HuH-7.5 (cell line): ENCODE results near the gene TRMU.
A peak's percentile ranks its signal among the peaks of the same experiment; 100 is the strongest.
"Not testable (repeated sequence)": the region's sequence is repeated elsewhere in the genome, so short reads cannot be mapped to it uniquely, and the experiment has no call there.

ENCODE experiments used
- DNase-seq: peaks from one replicate; pipeline ENCODE4 v3.0.0; 2011; ENCODE audit warnings: low spot score

Gene TRMU

GRCh38 chr22:46387748-46388147 lies 52.2 kb downstream of the TRMU start:
- DNase-seq, result no peak

- DNase-seq, result no peak
These were observed 53.1 kb downstream of the TRMU start for GRCh38 chr22:46388647-46389046.

- no peak for DNase-seq
These were observed 53.6 kb downstream of the TRMU start for GRCh38 chr22:46389081-46389480.

- DNase-seq, result no peak
These were observed 54.7 kb downstream of the TRMU start for GRCh38 chr22:46390105-46390651.

- peak; percentile 70 for DNase-seq
These were observed 55.3 kb downstream of the TRMU start for GRCh38 chr22:46390652-46391301.

GRCh38 chr22:46391486-46392136 lies 56.1 kb downstream of the TRMU start:
- no peak for DNase-seq

- DNase-seq, result no peak
These were observed 56.8 kb downstream of the TRMU start for GRCh38 chr22:46392137-46392844.

- no peak for DNase-seq
These were observed 58.4 kb downstream of the TRMU start for GRCh38 chr22:46393873-46394272.

GRCh38 chr22:46394622-46395021 lies 59.1 kb downstream of the TRMU start:
- DNase-seq, result no peak

GRCh38 chr22:46395145-46395544 lies 59.6 kb downstream of the TRMU start:
- no peak for DNase-seq

- DNase-seq, result not testable (repeated sequence)
These were observed 61.5 kb downstream of the TRMU start for GRCh38 chr22:46397049-46397448.

GRCh38 chr22:46397514-46397913 lies 62.0 kb downstream of the TRMU start:
- DNase-seq, result no peak

- no peak for DNase-seq
These were observed 62.4 kb downstream of the TRMU start for GRCh38 chr22:46397951-46398350.

- DNase-seq, result no peak
These were observed 63.9 kb downstream of the TRMU start for GRCh38 chr22:46399251-46400024.

GRCh38 chr22:46401370-46401769 lies 65.9 kb downstream of the TRMU start:
- no peak for DNase-seq

- DNase-seq, result no peak
These were observed 67.0 kb downstream of the TRMU start for GRCh38 chr22:46402505-46402904.

- not testable (repeated sequence) for DNase-seq
These were observed 68.4 kb downstream of the TRMU start for GRCh38 chr22:46403880-46404279.

- no peak for DNase-seq
These were observed 70.4 kb downstream of the TRMU start for GRCh38 chr22:46405901-46406300.

GRCh38 chr22:46406349-46406748 lies 70.8 kb downstream of the TRMU start:
- no peak for DNase-seq

- no peak for DNase-seq
These were observed 71.3 kb downstream of the TRMU start for GRCh38 chr22:46406791-46407190.
